Putamen (tissue), 1 donor: ENCODE measurements around the gene PSG11.
"Not testable (repeated sequence)": the region's sequence is repeated elsewhere in the genome, so short reads cannot be mapped to it uniquely, and the experiment has no call there.

Source experiments
- DNase-seq: peaks from one replicate; pipeline ENCODE4 v3.0.0-alpha.2; 2016; ENCODE audit warnings: low spot score

PSG11 gene

DNA sequence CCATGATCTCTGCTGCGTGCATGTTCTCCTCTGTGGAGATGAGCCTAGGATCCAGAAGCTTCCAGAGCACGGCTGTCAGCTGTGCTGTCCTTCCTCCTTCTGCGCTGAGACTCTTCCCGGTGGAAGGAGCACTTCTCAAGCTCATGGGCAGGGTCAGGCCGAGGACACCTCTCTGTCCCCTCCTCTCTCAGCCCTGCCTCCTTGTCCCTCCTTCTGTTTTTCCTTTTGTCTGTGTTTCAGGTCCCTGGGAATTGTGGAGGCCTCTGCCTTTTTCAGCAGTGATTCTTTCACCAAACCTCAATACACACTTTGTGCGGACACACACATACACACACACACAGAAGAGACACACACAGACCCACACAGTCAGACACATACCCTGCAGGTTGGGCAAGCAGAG lies at the start of gene PSG11:
TSS of gene PSG11 (minus strand) at position 101 of the 400 bp plus-strand sequence. CDS start at position 4, 97 bp downstream.
- DNase-seq, result not testable (repeated sequence)

- not testable (repeated sequence) for DNase-seq
These were observed 36.1 kb upstream of the PSG11 start for GRCh38 chr19:43062418-43062817.

GRCh38 chr19:43061326-43061725 lies 35.1 kb upstream of the PSG11 start:
- not testable (repeated sequence) for DNase-seq

DNA sequence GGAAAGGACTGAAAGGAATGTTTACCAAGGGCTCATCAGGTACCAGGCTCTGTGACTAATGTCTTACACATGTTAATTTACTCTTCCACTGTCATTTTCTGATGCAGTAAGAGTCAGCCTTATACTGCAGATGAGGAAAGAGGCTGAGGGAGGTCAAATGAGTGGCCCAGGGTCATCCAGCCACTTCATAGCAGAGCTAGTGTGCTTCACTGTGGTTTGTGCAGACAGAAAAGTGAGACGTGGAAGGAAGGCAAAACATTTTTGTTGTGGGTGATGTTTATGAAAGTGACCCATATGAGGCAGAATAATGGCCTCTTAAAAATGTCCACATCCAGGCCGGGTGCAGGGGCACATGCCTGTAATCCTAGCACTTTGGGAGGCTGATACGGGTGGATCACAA lies 34.0 kb upstream of the PSG11 start:
- not testable (repeated sequence) for DNase-seq

DNA sequence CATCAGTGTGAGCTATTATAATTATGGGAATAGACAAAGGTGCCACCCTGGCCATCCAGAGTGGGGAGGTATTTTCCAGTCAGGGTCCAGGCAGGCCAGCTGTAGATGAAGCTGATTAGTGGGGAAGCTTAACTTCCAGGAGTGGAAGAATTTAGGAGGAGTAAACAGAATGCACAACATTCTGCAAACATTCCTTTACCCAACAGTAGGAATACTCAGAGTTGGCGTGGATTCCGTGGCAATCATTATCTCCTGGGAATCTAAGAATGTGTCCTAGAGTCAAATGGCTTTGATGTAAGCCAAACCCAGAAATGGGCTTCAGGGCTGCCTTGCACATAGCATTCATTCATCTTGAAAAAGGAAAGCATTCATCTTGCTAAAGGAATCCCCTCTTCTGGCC lies 33.2 kb upstream of the PSG11 start:
- not testable (repeated sequence) for DNase-seq

DNA sequence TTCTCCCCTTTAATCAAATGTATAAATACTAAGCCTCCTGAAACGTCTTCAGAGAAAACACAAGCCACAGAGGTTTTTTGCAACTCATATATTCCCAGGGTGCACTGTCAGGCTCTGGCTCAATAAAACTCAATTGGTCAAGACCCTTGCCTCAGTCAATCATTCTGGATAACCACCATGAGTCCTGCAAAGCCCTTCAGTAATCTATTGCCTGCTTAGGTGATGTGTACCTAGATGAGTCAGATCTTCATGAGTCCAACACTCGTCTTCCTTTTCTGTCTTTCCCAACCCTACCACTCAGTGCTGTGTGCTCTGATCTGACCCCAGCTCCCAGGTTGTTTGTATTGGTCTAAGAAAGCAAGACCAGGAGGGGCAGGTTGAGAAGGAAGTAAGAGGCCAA lies 32.2 kb upstream of the PSG11 start:
- DNase-seq, result not testable (repeated sequence)

DNA sequence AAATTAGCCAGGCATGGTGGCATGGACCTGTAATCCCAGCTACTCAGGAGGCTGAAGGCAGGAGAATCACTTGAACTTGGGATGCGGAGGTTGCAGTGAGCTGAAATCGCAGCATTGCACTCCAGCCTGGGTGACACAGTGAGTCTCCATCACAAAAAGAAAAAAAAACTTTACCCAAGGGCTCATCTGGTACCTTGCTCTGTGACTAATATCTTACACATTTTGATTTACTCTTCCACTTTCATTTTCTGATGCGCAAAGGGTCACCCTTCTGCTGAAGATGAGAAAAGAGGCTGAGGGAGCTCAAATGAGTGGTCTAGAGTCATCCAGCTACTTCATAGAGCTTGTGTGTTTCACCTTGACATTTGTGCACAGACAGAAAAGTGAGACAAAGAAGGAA lies 21.7 kb upstream of the PSG11 start:
- not testable (repeated sequence) for DNase-seq

DNA sequence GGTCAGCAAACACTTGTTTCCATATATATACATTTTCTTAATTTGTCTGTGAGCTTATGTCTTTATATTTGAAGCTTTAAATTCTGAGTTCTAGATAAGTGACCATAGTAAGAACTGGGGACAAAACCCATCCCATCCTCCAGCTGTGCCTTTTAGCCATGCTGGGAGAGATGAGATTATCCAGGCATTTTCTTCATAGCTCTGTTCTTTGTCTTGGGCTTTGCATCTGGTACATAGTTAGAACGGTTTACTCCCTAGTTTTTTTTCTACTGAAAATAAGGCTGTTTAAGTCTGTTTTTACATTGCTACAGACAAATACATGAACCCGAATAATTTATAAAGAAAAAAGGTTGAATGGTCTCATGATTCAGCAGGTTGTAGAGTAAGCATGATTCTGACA lies 20.3 kb upstream of the PSG11 start:
- DNase-seq, result not testable (repeated sequence)

DNA sequence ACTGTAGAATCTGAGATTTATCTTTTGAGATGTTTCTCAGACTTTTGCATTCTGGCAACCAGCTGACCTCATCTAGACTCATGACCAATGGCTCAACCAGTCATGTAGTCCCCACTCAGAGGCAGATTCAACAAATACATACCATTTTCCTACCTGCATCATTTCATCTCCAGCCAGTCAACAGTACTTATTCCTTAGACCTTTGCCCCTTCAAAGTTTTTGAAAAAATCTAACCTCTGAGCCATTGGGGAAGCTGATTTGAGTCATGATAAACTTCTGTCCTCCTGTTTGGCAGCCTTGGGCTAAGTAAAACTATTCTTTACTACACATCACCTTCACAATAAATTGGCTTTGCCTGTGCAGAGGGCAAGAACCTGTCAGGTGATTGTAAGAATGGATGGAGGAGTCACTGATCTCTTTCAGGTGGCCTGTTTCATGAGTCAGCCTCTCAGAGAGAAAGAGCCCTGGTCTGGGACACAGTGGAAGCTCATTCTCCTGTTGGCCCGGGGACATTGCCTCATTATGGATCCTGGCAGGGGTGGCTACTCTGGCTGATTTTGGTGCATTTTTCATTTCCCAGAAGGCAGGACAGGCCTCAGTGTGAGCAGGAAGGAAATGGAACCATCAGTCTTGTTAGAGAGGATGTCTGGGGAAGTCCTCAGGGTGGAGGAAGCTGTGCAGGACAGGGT lies 17.4 kb upstream of the PSG11 start:
- not testable (repeated sequence) for DNase-seq

- DNase-seq, result not testable (repeated sequence)
These were observed 5.4 kb upstream of the PSG11 start for GRCh38 chr19:43031645-43032044.

DNA sequence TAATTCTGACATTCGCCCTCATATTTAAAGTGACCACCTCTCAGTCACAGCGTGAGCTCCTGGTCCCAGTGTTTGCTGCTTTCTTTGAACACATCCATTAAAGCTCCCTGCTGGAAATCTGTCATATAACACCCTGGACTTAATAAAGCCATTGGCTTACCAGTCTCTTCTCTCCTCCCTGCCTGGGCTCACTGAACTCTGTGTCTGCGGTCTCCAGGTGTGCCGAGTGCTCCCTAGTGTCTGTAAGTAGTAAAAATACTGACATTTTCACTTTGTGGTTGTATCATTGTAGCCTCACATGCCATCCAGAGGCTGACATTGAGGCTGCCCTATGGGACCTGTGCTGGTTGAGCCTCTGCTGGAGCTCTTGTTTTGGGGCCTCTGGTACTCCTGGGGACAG lies 2.6 kb upstream of the PSG11 start:
- no peak for DNase-seq

DNA sequence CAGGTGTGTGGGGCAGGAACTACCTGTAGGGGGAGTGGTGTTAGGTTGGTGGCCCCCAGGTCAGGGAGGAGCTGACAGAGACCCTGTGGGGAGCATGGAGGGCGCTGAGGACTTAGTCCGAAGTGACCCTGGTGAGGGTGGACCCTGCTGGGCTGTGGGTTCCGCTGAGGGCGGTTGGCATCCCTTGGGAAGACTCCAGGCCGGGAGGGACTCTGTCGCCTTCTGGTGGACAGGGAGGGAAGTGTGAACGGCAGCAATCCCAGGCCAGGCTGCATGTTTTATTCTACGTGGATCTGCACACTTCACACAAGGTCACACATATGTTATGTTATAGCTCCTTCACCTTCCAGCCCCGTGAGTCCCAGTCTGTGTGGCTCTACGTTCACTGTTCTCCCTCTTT lies 1.7 kb upstream of the PSG11 start:
- not testable (repeated sequence) for DNase-seq

DNA sequence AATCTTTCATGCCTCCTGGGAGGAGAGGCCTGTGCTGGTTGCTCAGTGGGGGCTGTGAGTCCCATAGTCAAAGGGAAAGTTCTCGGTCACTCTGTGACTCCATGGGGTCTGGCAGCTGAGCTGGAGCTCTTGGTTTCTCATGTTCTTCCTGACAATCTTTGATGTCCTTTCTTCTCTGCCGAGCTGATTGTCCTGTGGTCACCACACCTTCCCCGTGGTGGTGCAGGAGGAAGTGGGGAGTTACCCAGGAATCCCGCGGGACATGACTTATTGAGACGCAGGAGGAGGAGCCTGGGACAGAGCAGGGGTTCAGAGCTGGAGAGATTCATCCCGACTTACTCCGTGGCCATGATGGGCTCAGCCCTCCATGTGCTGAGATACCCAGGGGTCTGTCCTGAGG lies 792 bp upstream of the PSG11 start:
- not testable (repeated sequence) for DNase-seq

DNA sequence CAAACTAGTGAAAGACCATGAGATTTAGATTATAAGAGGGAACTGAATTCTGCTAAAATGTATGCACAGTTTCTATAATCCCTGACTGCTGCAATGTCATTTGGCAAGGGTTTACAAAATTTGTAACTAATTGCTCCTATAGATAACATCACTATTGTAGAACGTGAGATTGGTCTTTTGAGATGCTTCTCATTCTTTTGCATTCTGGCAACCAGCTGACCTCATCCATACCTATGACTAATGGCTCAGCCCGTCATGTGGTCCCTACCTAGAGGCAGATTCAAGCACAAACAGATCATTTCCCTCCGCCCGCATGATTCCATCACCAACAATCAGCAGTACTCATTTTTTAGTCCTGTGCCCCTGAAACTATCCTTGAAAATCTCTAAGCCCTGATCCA lies 4.2 kb downstream of the PSG11 start:
- not testable (repeated sequence) for DNase-seq

DNA sequence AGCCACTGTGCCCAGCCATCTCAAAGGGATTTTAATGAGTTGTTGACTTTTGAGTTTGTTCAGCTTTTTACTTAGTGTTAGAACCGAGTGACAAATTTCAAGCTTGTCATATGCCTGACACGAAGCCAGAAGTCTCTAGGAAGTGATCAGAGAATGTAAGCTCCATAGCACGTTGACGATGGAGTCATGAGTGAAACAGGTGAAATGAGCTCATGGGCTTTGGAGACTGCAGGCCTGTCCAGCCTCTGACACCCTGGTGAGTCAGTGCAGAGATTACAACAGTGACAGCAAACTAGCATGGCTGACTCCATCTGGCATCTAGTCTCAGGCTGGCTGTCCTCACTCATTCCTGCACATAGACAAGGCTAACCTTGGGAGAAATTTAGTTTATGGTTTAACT lies 4.6 kb downstream of the PSG11 start:
- not testable (repeated sequence) for DNase-seq

DNA sequence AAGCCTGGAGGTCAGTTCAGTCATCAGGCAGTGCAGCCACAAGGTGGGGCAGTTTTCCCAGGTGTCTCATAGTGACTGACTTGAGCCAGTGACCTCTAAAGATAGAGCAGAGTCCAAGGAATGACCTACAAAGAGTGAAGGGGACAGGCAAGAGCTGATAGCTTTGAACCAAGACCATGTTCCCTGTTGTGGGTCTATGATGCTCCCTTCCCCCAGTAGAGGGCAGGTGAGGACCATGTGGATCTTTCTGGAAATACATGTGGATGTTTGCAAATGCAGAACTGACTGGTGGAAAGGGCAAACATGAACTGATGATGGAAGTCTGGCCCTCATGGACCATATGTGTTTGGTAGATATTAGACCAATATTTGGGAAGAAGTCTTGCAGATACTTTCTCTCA lies 6.7 kb downstream of the PSG11 start:
- not testable (repeated sequence) for DNase-seq

GRCh38 chr19:43005841-43006240 lies 20.4 kb downstream of the PSG11 start:
- DNase-seq, result not testable (repeated sequence)

GRCh38 chr19:43004846-43005245 lies 21.4 kb downstream of the PSG11 start:
- DNase-seq, result not testable (repeated sequence)

DNA sequence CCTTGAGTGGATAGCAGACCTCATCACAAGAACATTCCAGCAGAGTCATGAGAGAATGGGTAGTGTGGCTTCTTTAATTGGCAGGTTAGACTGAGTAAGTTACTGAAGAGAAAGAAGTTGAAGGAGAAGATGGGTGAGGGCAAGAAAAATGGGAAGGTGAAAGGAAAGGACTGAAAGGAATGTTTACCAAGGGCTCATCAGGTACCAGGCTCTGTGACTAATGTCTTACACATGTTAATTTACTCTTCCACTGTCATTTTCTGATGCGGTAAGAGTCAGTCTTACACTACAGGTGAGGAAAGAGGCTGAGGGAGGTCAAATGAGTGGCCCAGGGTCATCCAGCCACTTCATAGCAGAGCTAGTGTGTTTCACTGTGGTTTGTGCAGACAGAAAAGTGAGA lies 22.6 kb downstream of the PSG11 start:
- DNase-seq, result not testable (repeated sequence)

DNA sequence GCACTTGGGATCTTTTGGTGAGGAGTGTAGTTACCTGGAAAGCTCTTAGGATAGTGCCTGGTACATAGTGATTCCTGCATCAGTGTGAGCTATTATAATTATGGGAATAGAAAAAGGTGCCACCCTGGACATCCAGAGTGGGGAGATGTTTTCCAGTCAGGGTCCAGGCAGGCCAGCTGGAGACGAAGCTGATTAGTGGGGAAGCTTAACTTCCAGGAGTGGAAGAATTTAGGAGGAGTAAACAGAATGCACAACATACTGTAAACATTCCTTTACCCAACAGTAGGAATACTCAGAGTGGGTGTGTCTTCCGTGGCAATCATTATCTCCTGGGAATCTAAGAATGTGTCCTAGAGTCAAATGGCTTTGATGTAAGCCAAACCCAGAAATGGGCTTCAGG lies 23.3 kb downstream of the PSG11 start:
- DNase-seq, result not testable (repeated sequence)

GRCh38 chr19:42996161-42996560 lies 30.1 kb downstream of the PSG11 start:
- DNase-seq, result not testable (repeated sequence)

DNA sequence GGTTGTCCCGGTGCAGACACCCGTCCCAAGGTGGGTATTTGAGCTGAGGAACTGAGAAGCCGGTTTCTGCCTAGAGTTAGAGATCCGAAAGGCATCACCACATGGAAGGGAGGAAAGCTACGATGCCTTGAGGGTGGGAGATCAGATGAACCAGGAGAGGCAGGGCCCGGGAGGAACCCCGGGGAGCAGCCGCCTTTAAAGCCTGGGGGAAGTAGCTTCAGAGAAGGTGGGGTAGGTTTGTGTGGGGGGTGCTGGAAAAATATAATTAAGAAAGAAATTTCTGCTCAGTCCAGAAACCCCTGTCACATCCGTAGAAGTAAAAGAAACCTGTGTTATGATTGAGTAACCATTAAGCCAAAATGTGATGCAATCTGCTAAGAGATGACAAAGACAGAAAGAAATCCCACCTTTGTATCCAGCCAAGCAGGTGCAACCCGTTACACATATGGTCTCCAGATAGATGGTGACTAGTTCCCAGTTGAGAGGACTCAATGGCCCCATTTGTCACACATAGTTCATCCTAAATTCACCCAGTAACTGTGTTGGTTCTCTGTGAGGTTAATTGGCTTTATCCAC lies 34.2 kb downstream of the PSG11 start:
- DNase-seq, result not testable (repeated sequence)

- no peak for DNase-seq
These were observed 36.4 kb downstream of the PSG11 start for GRCh38 chr19:42989851-42990250.

- not testable (repeated sequence) for DNase-seq
These were observed 37.1 kb downstream of the PSG11 start for GRCh38 chr19:42989186-42989585.
